HEK293T (cell line): ENCODE data around the gene MYBL2.

ENCODE experiments used
- CTCF ChIA-PET: fragments of 350-600 bp; formaldehyde crosslinking; extraction: SDS; loops from one replicate; lab custom pipeline; 2021; ENCODE audit warnings: antibody characterized with exemption, inconsistent platforms; lab: Yijun Ruan, JAX
- POLR2A ChIA-PET: fragments of 350-600 bp; formaldehyde crosslinking; extraction: SDS; loops from one replicate; lab custom pipeline; 2020; ENCODE audit warnings: antibody characterized with exemption, inconsistent platforms; lab: Yijun Ruan, JAX
- DNase-seq: peaks from one replicate; pipeline ENCODE4 v3.0.0; 2012; ENCODE audit warnings: mixed read lengths; ENCODE audit errors: extremely low spot score
- ARNT ChIP-seq: fragments of 450-650 bp; IDR thresholded peaks from 2 replicates; pipeline ENCODE4 v1.6.1; 2017; ENCODE audit warnings: mild to moderate bottlenecking
- BHLHE40 ChIP-seq: fragments of 450-650 bp; IDR thresholded peaks from 2 replicates; pipeline ENCODE4 v1.6.1; 2016; ENCODE audit warnings: mild to moderate bottlenecking, moderate library complexity, borderline replicate concordance
- CTBP1 ChIP-seq: fragments of 450-650 bp; IDR thresholded peaks from 2 replicates; pipeline ENCODE4 v1.6.1; 2016; ENCODE audit warnings: borderline replicate concordance
- ELF4 ChIP-seq: fragments of 450-650 bp; IDR thresholded peaks from 2 replicates; pipeline ENCODE4 v1.6.1; 2017; ENCODE audit warnings: antibody characterized with exemption
- FOXA1 ChIP-seq: fragments of 450-650 bp; IDR thresholded peaks from 2 replicates; pipeline ENCODE4 v1.6.1; 2016; ENCODE audit warnings: mild to moderate bottlenecking
- FOXK2 ChIP-seq: fragments of 450-650 bp; IDR thresholded peaks from 2 replicates; pipeline ENCODE4 v1.6.1; 2016; ENCODE audit warnings: mild to moderate bottlenecking
- FOXM1 ChIP-seq: fragments of 450-650 bp; IDR thresholded peaks from 2 replicates; pipeline ENCODE4 v1.6.1; 2017; ENCODE audit warnings: mild to moderate bottlenecking, borderline replicate concordance
- HDGF ChIP-seq: fragments of 450-650 bp; IDR thresholded peaks from 2 replicates; pipeline ENCODE4 v1.6.1; 2017; ENCODE audit warnings: antibody characterized with exemption, borderline replicate concordance
- L3MBTL2 ChIP-seq: fragments of 450-650 bp; conservative IDR thresholded peaks from 2 replicates; pipeline ENCODE4 v1.6.1; 2016; ENCODE audit warnings: mild to moderate bottlenecking
- LEF1 ChIP-seq: fragments of 450-650 bp; IDR thresholded peaks from 2 replicates; pipeline ENCODE4 v1.6.1; 2017; ENCODE audit warnings: mild to moderate bottlenecking, borderline replicate concordance
- NFRKB ChIP-seq: fragments of 450-650 bp; IDR thresholded peaks from 2 replicates; pipeline ENCODE4 v1.6.1; 2016; ENCODE audit warnings: mild to moderate bottlenecking, moderate library complexity
- SP1 ChIP-seq: fragments of 450-650 bp; IDR thresholded peaks from 2 replicates; pipeline ENCODE4 v1.6.1; 2017
- SUZ12 ChIP-seq: fragments of 450-650 bp; IDR thresholded peaks from 2 replicates; pipeline ENCODE4 v1.6.1; 2016; ENCODE audit warnings: mild to moderate bottlenecking
- TARDBP ChIP-seq: fragments of 450-650 bp; IDR thresholded peaks from 2 replicates; pipeline ENCODE4 v1.6.1; 2016
- ZNF384 ChIP-seq: fragments of 450-650 bp; IDR thresholded peaks from 2 replicates; pipeline ENCODE4 v1.6.1; 2016
- TF ChIP-seq, protein P1 (sequence below): fragments of 450-650 bp; IDR thresholded peaks from 2 replicates; pipeline ENCODE4 v1.6.1; 2016

MYBL2 gene

DNA sequence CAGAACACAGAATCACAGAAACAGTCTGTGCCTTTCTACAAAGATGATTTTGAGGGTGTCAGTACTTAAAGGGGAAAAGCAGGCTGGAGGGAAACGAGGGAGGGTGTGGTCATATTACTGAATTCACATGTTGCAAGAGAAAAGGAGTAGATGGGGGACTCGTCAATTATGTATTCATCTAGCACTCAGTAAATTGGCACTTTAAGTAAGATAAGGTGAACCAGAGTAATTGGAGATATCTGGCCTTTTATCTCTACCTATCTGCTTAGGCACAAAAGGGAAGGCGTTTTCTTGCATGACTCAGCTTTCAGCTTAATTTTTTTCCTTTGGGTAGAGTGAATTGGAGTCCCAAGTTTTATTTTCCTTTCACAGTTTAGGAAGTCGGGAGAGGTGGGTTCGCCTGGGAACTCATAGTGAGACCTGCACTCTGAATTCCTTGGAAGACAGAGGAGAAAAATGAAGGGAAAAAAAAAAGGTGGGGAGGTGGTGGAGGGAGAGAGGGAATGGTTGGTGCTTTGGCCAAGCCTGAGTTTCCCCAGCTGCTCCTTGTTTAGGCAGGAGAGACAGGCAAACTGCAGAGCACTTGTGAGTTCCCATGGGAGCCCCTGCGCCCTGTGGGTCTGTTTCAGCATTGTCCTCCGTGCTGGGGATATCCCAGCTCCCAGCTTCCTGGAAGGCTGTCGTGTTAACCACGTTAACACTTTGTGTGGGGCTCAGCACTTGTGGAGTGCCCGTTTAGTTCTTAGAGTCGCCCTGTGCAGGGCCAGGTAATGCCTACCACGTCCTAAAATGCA lies 79.6 kb downstream of the MYBL2 start:
- POLR2A ChIA-PET = no interaction called here
- no peak for DNase-seq
- CTCF ChIA-PET = interaction anchor here (0.7 kb wide), 1 partner anchor 345 kb away, joined by 5 read pairs; no protein-coding TSS in a partner anchor
- no peak for TF ChIP-seq ELF4
- TF ChIP-seq L3MBTL2 = no peak

DNA sequence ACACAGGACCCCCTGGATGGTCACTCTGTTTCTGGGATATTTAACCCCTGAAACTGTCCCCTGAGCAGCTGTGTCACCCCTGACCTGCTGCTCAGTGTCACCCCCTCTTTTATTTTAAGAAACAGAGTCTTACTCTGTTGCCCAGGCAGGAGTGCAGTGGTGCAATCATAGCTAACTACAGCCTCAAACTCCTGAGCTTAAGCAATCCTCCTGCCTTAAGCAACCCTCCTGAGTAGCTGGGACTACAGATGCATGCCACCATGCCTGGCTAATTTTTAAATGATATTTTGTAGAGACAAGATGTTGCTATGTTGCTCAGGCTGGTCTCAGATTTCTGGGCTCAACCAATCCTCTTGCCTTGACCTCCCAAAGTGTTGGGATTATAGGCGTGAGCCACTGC lies 81.4 kb downstream of the MYBL2 start:
- CTCF ChIA-PET = interaction anchor here (0.7 kb wide), 1 partner anchor 332 kb away, joined by 3 read pairs; no protein-coding TSS in a partner anchor
- POLR2A ChIA-PET = no interaction called here
- TF ChIP-seq TARDBP (no peak), FOXA1 (no peak), BHLHE40 (no peak), ZNF384 (no peak), FOXM1 (no peak), CTBP1 (no peak), L3MBTL2 (no peak), SP1 (no peak), HDGF (no peak), ELF4 (no peak), ARNT (no peak), FOXK2 (no peak), LEF1 (no peak), NFRKB (no peak)
- TF ChIP-seq, protein P1, sequence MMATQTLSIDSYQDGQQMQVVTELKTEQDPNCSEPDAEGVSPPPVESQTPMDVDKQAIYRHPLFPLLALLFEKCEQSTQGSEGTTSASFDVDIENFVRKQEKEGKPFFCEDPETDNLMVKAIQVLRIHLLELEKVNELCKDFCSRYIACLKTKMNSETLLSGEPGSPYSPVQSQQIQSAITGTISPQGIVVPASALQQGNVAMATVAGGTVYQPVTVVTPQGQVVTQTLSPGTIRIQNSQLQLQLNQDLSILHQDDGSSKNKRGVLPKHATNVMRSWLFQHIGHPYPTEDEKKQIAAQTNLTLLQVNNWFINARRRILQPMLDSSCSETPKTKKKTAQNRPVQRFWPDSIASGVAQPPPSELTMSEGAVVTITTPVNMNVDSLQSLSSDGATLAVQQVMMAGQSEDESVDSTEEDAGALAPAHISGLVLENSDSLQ = no peak
- no peak for DNase-seq

DNA sequence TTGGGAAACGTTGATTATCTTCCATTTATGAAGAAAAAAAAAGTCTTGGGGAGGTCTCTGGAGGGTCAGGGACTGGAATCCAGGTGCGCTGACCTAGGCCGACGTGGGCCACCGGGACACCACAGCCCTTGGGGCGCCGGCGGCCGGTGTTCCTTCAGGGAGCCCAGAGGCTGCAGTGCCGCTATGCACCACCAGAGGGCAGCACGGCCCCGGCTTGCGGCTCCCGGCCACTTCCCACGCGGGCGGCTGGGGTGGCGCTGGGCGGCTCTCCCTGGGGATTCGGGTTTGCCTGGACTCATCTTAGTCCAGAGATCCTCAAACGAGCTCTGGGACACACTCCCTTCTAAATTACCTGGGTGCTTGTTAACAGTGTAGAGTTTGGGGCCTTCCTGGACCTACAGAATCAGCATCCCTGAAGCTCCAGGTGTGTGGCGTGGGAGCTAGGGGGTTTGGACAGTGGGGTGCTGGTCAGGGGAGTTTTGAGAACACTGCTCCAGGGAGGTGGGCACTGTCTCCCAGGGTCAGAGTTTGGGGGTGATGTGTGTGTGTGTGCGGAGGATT lies 82.9 kb downstream of the MYBL2 start:
- no peak for TF ChIP-seq NFRKB
- TF ChIP-seq SUZ12 = no peak
- TF ChIP-seq, protein P1 = no peak
- no peak for TF ChIP-seq FOXM1
- no peak for TF ChIP-seq SP1
- TF ChIP-seq L3MBTL2 = no peak
- DNase-seq = peak; percentile 92
- CTCF ChIA-PET = interaction anchor here (0.7 to 1.5 kb wide), 3 partner anchors 331 to 343 kb away, joined by 3 to 5 read pairs (median 4); no protein-coding TSS in a partner anchor
- POLR2A ChIA-PET = no interaction called here

DNA sequence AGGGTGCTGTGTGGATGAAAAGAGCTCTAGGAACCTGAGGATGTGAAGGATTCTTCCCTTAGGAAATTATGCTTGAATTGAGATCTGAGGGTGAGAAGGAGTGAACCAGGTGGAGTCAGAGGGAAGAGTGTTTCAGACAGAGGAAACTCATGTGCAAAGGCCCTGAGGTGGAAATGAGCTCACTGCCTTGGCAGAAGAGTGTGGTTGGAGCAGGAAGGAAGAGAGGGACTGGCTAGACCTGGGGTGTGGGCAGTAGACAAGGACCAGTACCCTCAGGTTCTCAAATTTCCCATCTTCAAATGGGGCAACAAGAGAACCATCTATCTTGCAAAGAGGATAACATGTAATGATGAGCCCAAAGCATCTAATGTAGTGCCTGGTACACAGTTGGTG lies 83.9 kb downstream of the MYBL2 start:
- TF ChIP-seq ZNF384 (no peak), CTBP1 (no peak), NFRKB (no peak), SP1 (no peak), ELF4 (no peak), HDGF (no peak), L3MBTL2 (no peak), FOXM1 (no peak), SUZ12 (no peak), ARNT (no peak), FOXK2 (no peak), TARDBP (no peak), FOXA1 (no peak), BHLHE40 (no peak), LEF1 (no peak)
- TF ChIP-seq, protein P1 = no peak
- ChIA-PET POLR2A (no interaction called here), CTCF (interaction anchor here (1.5 kb wide), 1 partner anchor 330 kb away, joined by 5 read pairs; no protein-coding TSS in a partner anchor)
- DNase-seq = no peak

DNA sequence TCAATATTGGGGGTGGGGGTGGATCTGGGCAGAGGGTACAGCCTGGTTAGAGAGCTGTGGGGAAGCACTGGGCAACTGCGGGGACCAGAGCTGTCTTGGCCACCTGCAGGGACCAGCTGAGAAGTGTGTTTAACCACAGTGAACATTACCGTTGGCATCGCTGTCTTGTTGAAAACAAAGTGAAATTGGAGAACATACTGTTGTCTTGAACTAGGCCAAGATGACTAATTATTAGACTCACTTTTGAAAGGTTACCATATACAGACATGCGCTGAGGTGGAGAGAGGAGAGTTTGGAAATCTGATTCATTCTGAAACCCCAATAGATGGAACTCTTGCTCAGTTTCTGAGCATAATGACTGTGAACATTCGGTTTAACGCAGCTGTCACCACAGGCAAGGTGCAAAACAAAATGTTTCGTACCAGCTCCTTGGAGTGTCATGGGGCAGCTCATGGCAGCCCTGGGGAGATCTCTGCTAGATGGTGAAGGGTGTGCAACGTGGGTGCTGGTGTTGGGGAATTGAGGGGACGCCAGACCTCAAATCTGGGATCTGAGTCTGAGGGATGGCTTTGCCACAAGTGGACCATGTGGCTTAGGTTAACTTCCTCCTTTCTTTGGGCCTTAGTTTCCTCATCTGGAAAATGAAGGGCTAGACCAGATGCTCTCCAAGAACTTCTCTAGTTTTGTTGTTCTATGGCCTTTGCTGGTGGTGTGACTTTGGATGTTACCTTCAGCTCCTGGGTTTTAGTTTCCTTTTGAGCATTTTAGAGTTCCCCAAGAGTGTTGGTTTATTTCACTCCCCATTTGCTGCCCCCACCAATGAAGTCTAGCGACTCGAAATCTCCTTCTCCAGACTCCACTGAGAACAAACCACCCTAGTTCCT lies 84.5 kb downstream of the MYBL2 start:
- TF ChIP-seq SP1 (no peak), CTBP1 (no peak), FOXA1 (no peak), FOXM1 (no peak), LEF1 (no peak), HDGF (no peak), NFRKB (no peak), FOXK2 (no peak), SUZ12 (no peak), TARDBP (no peak), L3MBTL2 (no peak), ARNT (no peak), BHLHE40 (no peak), ELF4 (no peak), ZNF384 (no peak)
- TF ChIP-seq, protein P1 = no peak
- DNase-seq = no peak
- POLR2A ChIA-PET = no interaction called here
- CTCF ChIA-PET = no interaction called here
